ENCODE measurements around the gene POLR3H.

GRCh38 chr22:41548830-41549211, 4.6 kb upstream of the POLR3H start:
- TF ChIP-seq, protein P1, sequence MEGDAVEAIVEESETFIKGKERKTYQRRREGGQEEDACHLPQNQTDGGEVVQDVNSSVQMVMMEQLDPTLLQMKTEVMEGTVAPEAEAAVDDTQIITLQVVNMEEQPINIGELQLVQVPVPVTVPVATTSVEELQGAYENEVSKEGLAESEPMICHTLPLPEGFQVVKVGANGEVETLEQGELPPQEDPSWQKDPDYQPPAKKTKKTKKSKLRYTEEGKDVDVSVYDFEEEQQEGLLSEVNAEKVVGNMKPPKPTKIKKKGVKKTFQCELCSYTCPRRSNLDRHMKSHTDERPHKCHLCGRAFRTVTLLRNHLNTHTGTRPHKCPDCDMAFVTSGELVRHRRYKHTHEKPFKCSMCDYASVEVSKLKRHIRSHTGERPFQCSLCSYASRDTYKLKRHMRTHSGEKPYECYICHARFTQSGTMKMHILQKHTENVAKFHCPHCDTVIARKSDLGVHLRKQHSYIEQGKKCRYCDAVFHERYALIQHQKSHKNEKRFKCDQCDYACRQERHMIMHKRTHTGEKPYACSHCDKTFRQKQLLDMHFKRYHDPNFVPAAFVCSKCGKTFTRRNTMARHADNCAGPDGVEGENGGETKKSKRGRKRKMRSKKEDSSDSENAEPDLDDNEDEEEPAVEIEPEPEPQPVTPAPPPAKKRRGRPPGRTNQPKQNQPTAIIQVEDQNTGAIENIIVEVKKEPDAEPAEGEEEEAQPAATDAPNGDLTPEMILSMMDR (conservative IDR thresholded peaks at IDR 0.05; ENCODE audit: low read length) = no peak
- no peak for TF ChIP-seq EZH2phosphoT487 (IDR thresholded peaks at IDR 0.05; ENCODE audit: borderline replicate concordance)
